ENCODE data around the gene NFXL1.

- TF ChIP-seq CTCF (IDR thresholded peaks at IDR 0.05) (no peak), POLR2AphosphoS5 (IDR thresholded peaks at IDR 0.05) (no peak)
These were observed 34.9 kb downstream of the NFXL1 start for GRCh38 chr4:47879458-47879857.
